ENCODE data around the gene SOCS6.

DNA sequence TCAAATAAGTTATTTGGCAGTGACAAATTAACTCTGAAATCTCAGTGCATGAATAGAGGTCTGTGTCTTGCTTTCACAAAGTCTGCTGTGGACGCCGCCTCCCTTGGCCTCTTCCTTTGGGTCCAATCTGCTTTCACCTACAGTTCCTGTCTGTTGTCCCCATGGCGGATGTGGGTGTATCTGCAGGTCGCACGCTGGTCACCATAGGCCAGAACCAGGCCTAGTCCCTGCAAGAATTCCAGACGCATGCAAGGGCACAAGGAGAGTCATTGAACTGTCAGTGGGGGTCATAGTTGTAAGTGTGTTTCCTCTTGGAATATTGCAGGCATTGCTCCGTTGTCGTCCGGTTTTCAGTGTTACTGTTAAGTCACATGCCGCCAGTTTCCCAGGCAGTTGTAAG lies 7.4 kb downstream of the SOCS6 start:
- TF ChIP-seq, protein P1, sequence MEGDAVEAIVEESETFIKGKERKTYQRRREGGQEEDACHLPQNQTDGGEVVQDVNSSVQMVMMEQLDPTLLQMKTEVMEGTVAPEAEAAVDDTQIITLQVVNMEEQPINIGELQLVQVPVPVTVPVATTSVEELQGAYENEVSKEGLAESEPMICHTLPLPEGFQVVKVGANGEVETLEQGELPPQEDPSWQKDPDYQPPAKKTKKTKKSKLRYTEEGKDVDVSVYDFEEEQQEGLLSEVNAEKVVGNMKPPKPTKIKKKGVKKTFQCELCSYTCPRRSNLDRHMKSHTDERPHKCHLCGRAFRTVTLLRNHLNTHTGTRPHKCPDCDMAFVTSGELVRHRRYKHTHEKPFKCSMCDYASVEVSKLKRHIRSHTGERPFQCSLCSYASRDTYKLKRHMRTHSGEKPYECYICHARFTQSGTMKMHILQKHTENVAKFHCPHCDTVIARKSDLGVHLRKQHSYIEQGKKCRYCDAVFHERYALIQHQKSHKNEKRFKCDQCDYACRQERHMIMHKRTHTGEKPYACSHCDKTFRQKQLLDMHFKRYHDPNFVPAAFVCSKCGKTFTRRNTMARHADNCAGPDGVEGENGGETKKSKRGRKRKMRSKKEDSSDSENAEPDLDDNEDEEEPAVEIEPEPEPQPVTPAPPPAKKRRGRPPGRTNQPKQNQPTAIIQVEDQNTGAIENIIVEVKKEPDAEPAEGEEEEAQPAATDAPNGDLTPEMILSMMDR (IDR thresholded peaks at IDR 0.05), result no peak
- no peak for TF ChIP-seq POLR2A (IDR thresholded peaks at IDR 0.05)
